H1 (cell line): Measurements from ENCODE around the gene TFAP2B. TPM values are rescaled to one million over a fixed set of nuclear protein-coding genes. Genes with fewer than 3 reads are reported as not detected.

Experiments
- CTCF ChIA-PET: fragments of 300-600 bp; sonication (Branson Sonifier 250); formaldehyde crosslinking; loops from one replicate; lab custom pipeline; 2021; ENCODE audit not compliant: partially characterized antibody; lab: Charles Lee
- POLR2A ChIA-PET: fragments of 300-600 bp; sonication (Branson Sonifier 250); formaldehyde crosslinking; loops from one replicate; lab custom pipeline; 2021; ENCODE audit warnings: inconsistent platforms; ENCODE audit not compliant: partially characterized antibody; lab: Charles Lee
- DNase-seq, 2 experiments: peaks; one replicate each; pipeline versions ENCODE4 v3.0.0 to v3.0.0-alpha.2; 2010 to 2022; ENCODE audit warnings: low spot score in 2 of 2, low read depth in 1 of 2, mixed read lengths in 1 of 2
- FAIRE-seq: peaks from 2 replicates; lab custom pipeline; 2011; peaks lifted over from hg19 to GRCh38; lab: Jason Lieb, UNC
- H2AFZ ChIP-seq: 2 replicates; pipeline ENCODE4 v1.8.1; 2012; ENCODE audit warnings: low read length, inconsistent platforms
- H2AK5ac ChIP-seq: 2 replicates; pipeline ENCODE4 v1.6.1; 2013; ENCODE audit warnings: low read depth, low read length
- H2BK120ac ChIP-seq: replicated peaks from 2 replicates; pipeline ENCODE3; 2013; ENCODE audit warnings: low read depth, low read length, inconsistent platforms
- H2BK12ac ChIP-seq: 2 replicates; pipeline ENCODE4 v1.6.1; 2013; ENCODE audit warnings: low read depth, low read length
- H2BK15ac ChIP-seq: 2 replicates; pipeline ENCODE4 v1.6.1; 2013; ENCODE audit warnings: low read length
- H2BK20ac ChIP-seq: 2 replicates; pipeline ENCODE4 v1.6.1; 2013; ENCODE audit warnings: low read length
- H2BK5ac ChIP-seq: 2 replicates; pipeline ENCODE4 v1.6.1; 2013; ENCODE audit warnings: low read depth, low read length
- H3K14ac ChIP-seq: 2 replicates; pipeline ENCODE4 v1.6.1; 2013; ENCODE audit warnings: inconsistent platforms; ENCODE audit not compliant: insufficient read length
- H3K18ac ChIP-seq: 2 replicates; pipeline ENCODE4 v1.6.1; 2013; ENCODE audit warnings: low read length; ENCODE audit errors: extremely low read depth
- H3K23ac ChIP-seq: 2 replicates; pipeline ENCODE4 v1.6.1; 2013; ENCODE audit warnings: inconsistent platforms; ENCODE audit not compliant: insufficient read length
- H3K23me2 ChIP-seq: 2 replicates; pipeline ENCODE4 v1.6.1; 2013; ENCODE audit warnings: low read depth, low read length
- H3K27ac ChIP-seq: 2 replicates; pipeline ENCODE4 v1.6.1; 2011; ENCODE audit warnings: low read depth, low read length, inconsistent platforms
- H3K27me3 ChIP-seq, 4 experiments: replicated peaks in 1 of 4; 1 replicate in 1 of 4; 2 replicates in 3 of 4; pipeline versions ENCODE4 v1.6.1 to v1.8.1; 2011 to 2013; ENCODE audit warnings: low read length in 3 of 4, mild to moderate bottlenecking in 3 of 4, inconsistent platforms in 2 of 4, mixed read lengths in 2 of 4, moderate library complexity in 1 of 4; ENCODE audit not compliant: control insufficient read depth in 3 of 4, insufficient read depth in 3 of 4; ENCODE audit errors: extremely low read depth in 1 of 4
- H3K36me3 ChIP-seq, 4 experiments: 2 replicates each; pipeline versions ENCODE4 v1.6.1 to v1.8.1; 2011 to 2013; ENCODE audit warnings: mild to moderate bottlenecking in 4 of 4, low read length in 3 of 4, moderate library complexity in 2 of 4, control low read depth in 1 of 4, inconsistent platforms in 1 of 4; ENCODE audit not compliant: insufficient read depth in 4 of 4, control insufficient read depth in 2 of 4
- H3K4ac ChIP-seq: replicated peaks from 2 replicates; pipeline ENCODE3; 2013; ENCODE audit warnings: low read length, low read depth, mixed read lengths, inconsistent platforms; ENCODE audit not compliant: insufficient read length
- H3K4me1 ChIP-seq, 4 experiments: replicated peaks in 1 of 4; 1 replicate in 1 of 4; 2 replicates in 3 of 4; pipeline versions ENCODE4 v1.6.1 to v1.8.1; 2011 to 2013; ENCODE audit warnings: low read length in 3 of 4, inconsistent platforms in 2 of 4, mixed read lengths in 1 of 4; ENCODE audit not compliant: insufficient read depth in 4 of 4, control insufficient read depth in 3 of 4
- H3K4me2 ChIP-seq, 2 experiments: 2 replicates each; pipeline versions ENCODE4 v1.6.1 to v1.8.1; 2011 to 2013; ENCODE audit warnings: low read depth in 2 of 2, low read length in 2 of 2, control low read depth in 1 of 2, inconsistent platforms in 1 of 2, mild to moderate bottlenecking in 1 of 2; ENCODE audit not compliant: insufficient read depth in 1 of 2
- H3K4me3 ChIP-seq, 4 experiments: fragments of 200-600, 300-600 bp in 1 of 4; sonication (generic), shearing (Covaris generic), sonication (Bioruptor Twin) in 1 of 4; 2 replicates each; pipeline versions ENCODE4 v1.5.1 to v1.8.1; 2011 to 2016; ENCODE audit warnings: low read length in 4 of 4, low read depth in 3 of 4, control low read depth in 2 of 4, inconsistent platforms in 2 of 4, mild to moderate bottlenecking in 2 of 4, mixed read lengths in 1 of 4, moderate library complexity in 1 of 4; ENCODE audit not compliant: insufficient read depth in 2 of 4; ENCODE audit errors: extremely low read depth in 1 of 4
- H3K56ac ChIP-seq: replicated peaks from 2 replicates; pipeline ENCODE3; 2013; ENCODE audit warnings: low read depth, mild to moderate bottlenecking, mixed read lengths, low read length, inconsistent platforms; ENCODE audit not compliant: insufficient read length
- H3K79me1 ChIP-seq: 2 replicates; pipeline ENCODE4 v1.6.1; 2013; ENCODE audit warnings: low read depth, low read length, control low read depth
- H3K79me2 ChIP-seq, 2 experiments: 2 replicates each; pipeline versions ENCODE4 v1.6.1 to v1.8.1; 2012 to 2013; ENCODE audit warnings: low read length in 2 of 2, mild to moderate bottlenecking in 2 of 2, inconsistent platforms in 1 of 2; ENCODE audit not compliant: insufficient read depth in 2 of 2, control insufficient read depth in 1 of 2
- H3K9ac ChIP-seq, 4 experiments: replicated peaks in 1 of 4; 1 replicate in 1 of 4; 2 replicates in 3 of 4; pipeline versions ENCODE4 v1.6.1 to v1.8.1; 2011 to 2013; ENCODE audit warnings: low read depth in 3 of 4, low read length in 3 of 4, control low read depth in 2 of 4, mild to moderate bottlenecking in 2 of 4, moderate library complexity in 2 of 4, inconsistent platforms in 1 of 4; ENCODE audit errors: extremely low read depth in 1 of 4
- H3K9me3 ChIP-seq, 2 experiments: 2 replicates each; pipeline versions ENCODE4 v1.6.1 to v1.8.1; 2012 to 2013; ENCODE audit warnings: mild to moderate bottlenecking in 2 of 2, moderate library complexity in 2 of 2, control low read depth in 1 of 2, inconsistent platforms in 1 of 2, low read depth in 1 of 2, low read length in 1 of 2, mixed read lengths in 1 of 2; ENCODE audit not compliant: insufficient read depth in 2 of 2
- H4K20me1 ChIP-seq, 2 experiments: replicated peaks in 1 of 2; 2 replicates each; pipeline versions ENCODE3 to v1.8.1; 2011 to 2013; ENCODE audit warnings: inconsistent platforms in 2 of 2, low read length in 2 of 2, mild to moderate bottlenecking in 1 of 2; ENCODE audit not compliant: insufficient read depth in 2 of 2, control insufficient read depth in 1 of 2
- H4K5ac ChIP-seq: 2 replicates; pipeline ENCODE4 v1.6.1; 2013; ENCODE audit warnings: low read length, low read depth, mixed read lengths, inconsistent platforms; ENCODE audit not compliant: insufficient read length
- H4K8ac ChIP-seq: 2 replicates; pipeline ENCODE4 v1.8.0; 2013; ENCODE audit warnings: mild to moderate bottlenecking, moderate library complexity, low read length, inconsistent platforms; ENCODE audit not compliant: insufficient read depth; ENCODE audit errors: extremely low read depth
- H4K91ac ChIP-seq: replicated peaks from 2 replicates; pipeline ENCODE3; 2013; ENCODE audit warnings: low read length, mixed read lengths, inconsistent platforms; ENCODE audit not compliant: insufficient read length
- CHD1 ChIP-seq: IDR thresholded peaks from 2 replicates; pipeline ENCODE4 v1.6.1; 2012; ENCODE audit warnings: low read depth, low read length, improper control_type of control experiment
- EZH2 ChIP-seq: fragments of 200-600 bp; sonication (generic); IDR thresholded peaks from 2 replicates; pipeline ENCODE4 v1.7.1; 2012; ENCODE audit warnings: low read depth, mild to moderate bottlenecking, moderate library complexity, low read length, inconsistent platforms; ENCODE audit not compliant: severe bottlenecking
- MAFK ChIP-seq: IDR thresholded peaks from 2 replicates; pipeline ENCODE4 v1.6.1; 2012; ENCODE audit warnings: low read depth, mild to moderate bottlenecking, improper control_type of control experiment, low read length
- PHF8 ChIP-seq: fragments of 200-600 bp; sonication (generic); conservative IDR thresholded peaks from 2 replicates; pipeline ENCODE4 v1.7.1; 2012; ENCODE audit warnings: low read depth, mild to moderate bottlenecking, inconsistent platforms, low read length, moderate library complexity
- RAD21 ChIP-seq, 2 experiments: IDR thresholded peaks in 1 of 2; conservative IDR thresholded peaks in 1 of 2; 2 replicates each; pipeline ENCODE4 v1.6.1; 2011; ENCODE audit warnings: low read depth in 2 of 2, low read length in 2 of 2, improper control_type of control experiment in 1 of 2, inconsistent platforms in 1 of 2, mild to moderate bottlenecking in 1 of 2, moderate library complexity in 1 of 2
- SAP30 ChIP-seq: fragments of 300-600 bp; sonication (generic); IDR thresholded peaks from 2 replicates; pipeline ENCODE4 v1.7.1; 2012; ENCODE audit warnings: low read length, moderate library complexity, mild to moderate bottlenecking, inconsistent platforms; ENCODE audit not compliant: insufficient read depth, insufficient replicate concordance
- SIN3A ChIP-seq, 2 experiments: IDR thresholded peaks in 1 of 2; conservative IDR thresholded peaks in 1 of 2; 2 replicates each; pipeline ENCODE4 v1.6.1; 2011 to 2012; ENCODE audit warnings: low read length in 2 of 2, improper control_type of control experiment in 1 of 2, low read depth in 1 of 2, mild to moderate bottlenecking in 1 of 2
- TEAD4 ChIP-seq: IDR thresholded peaks from 2 replicates; pipeline ENCODE4 v1.6.1; 2012; ENCODE audit warnings: low read depth, low read length, inconsistent platforms, mixed read lengths
- WGBS, 2 experiments: shearing (Covaris generic) in 1 of 2; methylation state at CpG; one replicate each; pipeline versions ENCODE4 v1.1.6 to v1.1.7; 2013 to 2015; ENCODE audit warnings: low lambda C conversion rate in 2 of 2, mixed read lengths in 2 of 2, inconsistent platforms in 1 of 2, low coverage in 1 of 2, missing lambda C conversion rate in 1 of 2; ENCODE audit not compliant: insufficient replicate concordance in 2 of 2, insufficient coverage in 1 of 2, insufficient read length in 1 of 2; ENCODE audit errors: extremely low coverage in 1 of 2, missing lambda C conversion rate in 1 of 2; 5-methylcytosine and 5-hydroxymethylcytosine counted together
- polyA plus RNA-seq, 7 experiments: library from polyadenylated mRNA; depleted of rRNA in 3 of 7; stranded (reverse) in 5 of 7; unstranded in 2 of 7; fragments of >200 nt in 5 of 7; fragments of 200-250 nt in 2 of 7; gene quantifications; 1 replicate in 5 of 7; 2 replicates in 1 of 7; 4 replicates in 1 of 7; pipeline versions ENCODE4 v1.2.1 to v1.2.3, GENCODE V29; 2011 to 2013; ENCODE audit warnings: missing spikeins in 2 of 7, mixed read lengths in 2 of 7
- total RNA-seq: library from RNA; stranded (reverse); fragmentation: NEBNext Ultra II Directional; extraction: Animal tissue kit (Norgen Biotek cat#: 25700); gene quantifications from 2 replicates; pipeline ENCODE4 v1.2.1, GENCODE V29; 2021

Gene TFAP2B
- total and polyA plus RNA-seq, 2 of the 8 experiments (the other 6 are each of a cell fraction or from before 2014, with no cell fraction given), result not detected

GRCh38 chr6:50831186-50831585 is 12.5 kb downstream of the TFAP2B start:
- H3K4me2 ChIP-seq, result no peak overlapping the region
- no peaks in the 10 kb centered on the region for H3K9me3 ChIP-seq
- no peaks in the 10 kb centered on the region for H3K23me2 ChIP-seq
- H2AK5ac ChIP-seq, result no peak overlapping the region
- DNase-seq, result no peak
- FAIRE-seq, result no peak
- H3K79me1 ChIP-seq, result no peaks in the 10 kb centered on the region
- no peak overlapping the region for H2BK12ac ChIP-seq
- H3K4ac ChIP-seq, result no peak overlapping the region
- no peak overlapping the region for H2BK120ac ChIP-seq
- H4K5ac ChIP-seq, result no peak overlapping the region
- ChIA-PET POLR2A (interaction anchor here (1.0 kb wide), 1 partner anchor 9 kb away, joined by 3 read pairs; no protein-coding TSS in a partner anchor), CTCF (interaction anchor here (0.5 to 2.1 kb wide), 6 partner anchors 9 to 674 kb away, joined by 3 to 9 read pairs (median 6); no protein-coding TSS in a partner anchor)
- no peak overlapping the region for H4K8ac ChIP-seq
- H3K14ac ChIP-seq, result no peak overlapping the region
- H3K9ac ChIP-seq, result no peak overlapping the region
- peaks cover 62 to 96% (median 79%) of the 10 kb centered on the region in 4 experiments for H3K27me3 ChIP-seq
- no peak overlapping the region for H2AFZ ChIP-seq
- no peak overlapping the region for H3K4me3 ChIP-seq
- H3K36me3 ChIP-seq, result no peaks in the 10 kb centered on the region
- no peak overlapping the region for H2BK15ac ChIP-seq
- no peak overlapping the region for H3K56ac ChIP-seq
- no peak overlapping the region for H3K27ac ChIP-seq
- no peak overlapping the region for H3K18ac ChIP-seq
- peaks cover 5 to 12% of the 10 kb centered on the region in 2 experiments for H4K20me1 ChIP-seq
- H3K23ac ChIP-seq, result no peak overlapping the region
- H2BK5ac ChIP-seq, result no peak overlapping the region
- no peak for TF ChIP-seq PHF8
- no peak for TF ChIP-seq MAFK
- no peak for TF ChIP-seq SAP30
- TF ChIP-seq CHD1, result no peak
- TF ChIP-seq TEAD4, result no peak
- TF ChIP-seq SIN3A (conservative IDR thresholded peaks at IDR 0.05 in 1 of 2, IDR thresholded peaks at IDR 0.05 in 1 of 2; ENCODE audit: low read depth in 1 of 2, low read length in 2 of 2), result no peak
- TF ChIP-seq EZH2, result peak; percentile 30
- TF ChIP-seq RAD21 (IDR thresholded peaks at IDR 0.05 in 1 of 2, conservative IDR thresholded peaks at IDR 0.05 in 1 of 2; ENCODE audit: low read depth in 2 of 2, low read length in 2 of 2), result no peak
- peaks cover under 1 to 17% (median 5%) of the 10 kb centered on the region in 4 experiments; a peak in 6 of 7 replicates for H3K4me1 ChIP-seq
- WGBS, 2 experiments, result 36% methylated on average over 10 of the region's 10 CpGs; no CpG with 5 or more reads in 1 of the 2 experiments
- no peak overlapping the region for H2BK20ac ChIP-seq
- no peaks in the 10 kb centered on the region for H3K79me2 ChIP-seq
- H4K91ac ChIP-seq, result no peak overlapping the region
